Measurements from ENCODE around the gene IFIT1.

IFIT1 gene

GRCh38 chr10:89391907-89392756 is at the start of gene IFIT1 (continued):
- TF ChIP-seq ZNF518A (tag by site-specific recombination; conservative IDR thresholded peaks at IDR 0.05; ENCODE audit: low read depth), result no peak
- no peak for TF ChIP-seq ZNF558 (tag by site-specific recombination; IDR thresholded peaks at IDR 0.05)
- TF ChIP-seq ZNF248 (tag by site-specific recombination; IDR thresholded peaks at IDR 0.05), result no peak
- no peak for TF ChIP-seq ZNF670 (tag by site-specific recombination; IDR thresholded peaks at IDR 0.05; ENCODE audit: low read depth)
- 0 out of 2 replicates have a peak, but pooled peaks have one; percentile 16 for TF ChIP-seq ZNF335 (tag by site-specific recombination; conservative IDR thresholded peaks at IDR 0.05)
- no peak for TF ChIP-seq ZNF521 (tag by site-specific recombination; IDR thresholded peaks at IDR 0.05)
- TF ChIP-seq ZNF624 (tag by site-specific recombination; IDR thresholded peaks at IDR 0.05), result no peak
- TF ChIP-seq ZNF510 (tag by site-specific recombination; IDR thresholded peaks at IDR 0.05; ENCODE audit: insufficient replicate concordance), result no peak
- no peak for TF ChIP-seq ZBTB44 (tag by site-specific recombination; IDR thresholded peaks at IDR 0.05)
- TF ChIP-seq WT1 (tag by site-specific recombination; IDR thresholded peaks at IDR 0.05), result no peak
- TF ChIP-seq PRDM4 (tag by site-specific recombination; IDR thresholded peaks at IDR 0.05), result peak; percentile 89
- TF ChIP-seq ZNF48 (tag by site-specific recombination; IDR thresholded peaks at IDR 0.05), result no peak
- TF ChIP-seq PRDM10 (tag by site-specific recombination; IDR thresholded peaks at IDR 0.05), result peak; percentile 75
- no peak for TF ChIP-seq ZNF18 (tag by site-specific recombination; IDR thresholded peaks at IDR 0.05)
- no peak for TF ChIP-seq ZSCAN23 (tag by site-specific recombination; IDR thresholded peaks at IDR 0.05)
- TF ChIP-seq ZSCAN5A (tag by site-specific recombination; IDR thresholded peaks at IDR 0.05), result no peak
- no peak for TF ChIP-seq SP3 (tag by site-specific recombination; IDR thresholded peaks at IDR 0.05)
- TF ChIP-seq ATF2 (tag by site-specific recombination; IDR thresholded peaks at IDR 0.05; ENCODE audit: low read depth), result no peak
- no peak for TF ChIP-seq IKZF3 (tag by site-specific recombination; IDR thresholded peaks at IDR 0.05)
- no peak for TF ChIP-seq OSR2 (tag by site-specific recombination; IDR thresholded peaks at IDR 0.05)
- no peak for TF ChIP-seq SP7 (tag by site-specific recombination; IDR thresholded peaks at IDR 0.05)

Measured in HEK293 (cell line).